Loucy (cell line): ENCODE data around the gene OR56A5.

Source experiments
- CTCF ChIP-seq: fragments of 200-600 bp; sonication (generic); conservative IDR thresholded peaks from 2 replicates; pipeline ENCODE4 v1.5.1; 2014; ENCODE audit warnings: mild to moderate bottlenecking, antibody characterized with exemption, low read length
- EZH2phosphoT487 ChIP-seq: fragments of 200-600 bp; IDR thresholded peaks from 2 replicates; pipeline ENCODE4 v1.6.1; 2018; ENCODE audit warnings: antibody characterized with exemption, mild to moderate bottlenecking, moderate library complexity, borderline replicate concordance

- TF ChIP-seq CTCF (no peak), EZH2phosphoT487 (no peak)
These were observed 20.9 kb upstream of the OR56A5 start for GRCh38 chr11:5989203-5989602.
